ENCODE data around the gene CAND1. TPM values are rescaled to one million over a fixed set of nuclear protein-coding genes. Genes with fewer than 3 reads are reported as not detected.

The CAND1 gene
- total RNA-seq, 1 experiment from 2014 or later, result 155 TPM

- Histone ChIP-seq H3K79me2 (ENCODE audit: insufficient read depth, low read length) (no peaks in the 10 kb centered on the region), H3K4me1 (ENCODE audit: control insufficient read depth in 1 of 2, insufficient read depth in 2 of 2, low read length in 2 of 2) (no peaks in the 10 kb centered on the region), H3K9me2 (ENCODE audit: insufficient read depth) (no peaks in the 10 kb centered on the region), H3K36me3 (ENCODE audit: control insufficient read depth in 1 of 2, insufficient read depth in 2 of 2, low read length in 2 of 2) (no peaks in the 10 kb centered on the region), H3K4me3 (replicated peaks in 1 of 2; ENCODE audit: low read depth in 1 of 2, low read length in 2 of 2) (no peak overlapping the region), H3K9ac (ENCODE audit: low read length) (no peak overlapping the region), H3K4me2 (ENCODE audit: low read length) (no peak overlapping the region), H2AFZ (ENCODE audit: low read depth, low read length, poor library complexity, severe bottlenecking) (no peak overlapping the region), H3K9me3 (ENCODE audit: control insufficient read depth in 1 of 2, insufficient read depth in 1 of 2, low read depth in 1 of 2, low read length in 2 of 2) (no peaks in the 10 kb centered on the region), H3K27ac (ENCODE audit: low read depth, low read length) (no peak overlapping the region), H3K27me3 (ENCODE audit: insufficient read depth, low read length) (no peaks in the 10 kb centered on the region), H4K20me1 (ENCODE audit: insufficient read depth) (no peaks in the 10 kb centered on the region)
- BruUV-seq (replicated peaks), result no TSS peak
- ChIA-PET POLR2A (no interaction called here), CTCF (interaction anchor here (2.6 kb wide), 1 partner anchor 585 kb away, joined by 32 read pairs; no protein-coding TSS in a partner anchor), RAD21 (ENCODE audit: low non-redundant PET in 1 of 2, low total read pairs in 2 of 2, uncharacterized antibody in 2 of 2, unreplicated experiment in 2 of 2) (no interaction called here)
- ATAC-seq (no peak), DNase-seq (ENCODE audit: low read depth, low spot score) (no peak)
- no peak for TF ChIP-seq SRF (IDR thresholded peaks at IDR 0.05; ENCODE audit: low read depth)
- TF ChIP-seq EZH2phosphoT487 (IDR thresholded peaks at IDR 0.05; ENCODE audit: borderline replicate concordance), result no peak
- TF ChIP-seq, protein P1, sequence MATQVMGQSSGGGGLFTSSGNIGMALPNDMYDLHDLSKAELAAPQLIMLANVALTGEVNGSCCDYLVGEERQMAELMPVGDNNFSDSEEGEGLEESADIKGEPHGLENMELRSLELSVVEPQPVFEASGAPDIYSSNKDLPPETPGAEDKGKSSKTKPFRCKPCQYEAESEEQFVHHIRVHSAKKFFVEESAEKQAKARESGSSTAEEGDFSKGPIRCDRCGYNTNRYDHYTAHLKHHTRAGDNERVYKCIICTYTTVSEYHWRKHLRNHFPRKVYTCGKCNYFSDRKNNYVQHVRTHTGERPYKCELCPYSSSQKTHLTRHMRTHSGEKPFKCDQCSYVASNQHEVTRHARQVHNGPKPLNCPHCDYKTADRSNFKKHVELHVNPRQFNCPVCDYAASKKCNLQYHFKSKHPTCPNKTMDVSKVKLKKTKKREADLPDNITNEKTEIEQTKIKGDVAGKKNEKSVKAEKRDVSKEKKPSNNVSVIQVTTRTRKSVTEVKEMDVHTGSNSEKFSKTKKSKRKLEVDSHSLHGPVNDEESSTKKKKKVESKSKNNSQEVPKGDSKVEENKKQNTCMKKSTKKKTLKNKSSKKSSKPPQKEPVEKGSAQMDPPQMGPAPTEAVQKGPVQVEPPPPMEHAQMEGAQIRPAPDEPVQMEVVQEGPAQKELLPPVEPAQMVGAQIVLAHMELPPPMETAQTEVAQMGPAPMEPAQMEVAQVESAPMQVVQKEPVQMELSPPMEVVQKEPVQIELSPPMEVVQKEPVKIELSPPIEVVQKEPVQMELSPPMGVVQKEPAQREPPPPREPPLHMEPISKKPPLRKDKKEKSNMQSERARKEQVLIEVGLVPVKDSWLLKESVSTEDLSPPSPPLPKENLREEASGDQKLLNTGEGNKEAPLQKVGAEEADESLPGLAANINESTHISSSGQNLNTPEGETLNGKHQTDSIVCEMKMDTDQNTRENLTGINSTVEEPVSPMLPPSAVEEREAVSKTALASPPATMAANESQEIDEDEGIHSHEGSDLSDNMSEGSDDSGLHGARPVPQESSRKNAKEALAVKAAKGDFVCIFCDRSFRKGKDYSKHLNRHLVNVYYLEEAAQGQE (IDR thresholded peaks at IDR 0.05; ENCODE audit: low read depth), result no peak
- intact Hi-C loops (cut with micrococcal nuclease), result loop anchor here (2.0 kb wide), 4 partner anchors 83 to 959 kb away; no protein-coding TSS in a partner anchor
These were observed 88.4 kb downstream of the CAND1 start for GRCh38 chr12:67357376-67358125.

DNA sequence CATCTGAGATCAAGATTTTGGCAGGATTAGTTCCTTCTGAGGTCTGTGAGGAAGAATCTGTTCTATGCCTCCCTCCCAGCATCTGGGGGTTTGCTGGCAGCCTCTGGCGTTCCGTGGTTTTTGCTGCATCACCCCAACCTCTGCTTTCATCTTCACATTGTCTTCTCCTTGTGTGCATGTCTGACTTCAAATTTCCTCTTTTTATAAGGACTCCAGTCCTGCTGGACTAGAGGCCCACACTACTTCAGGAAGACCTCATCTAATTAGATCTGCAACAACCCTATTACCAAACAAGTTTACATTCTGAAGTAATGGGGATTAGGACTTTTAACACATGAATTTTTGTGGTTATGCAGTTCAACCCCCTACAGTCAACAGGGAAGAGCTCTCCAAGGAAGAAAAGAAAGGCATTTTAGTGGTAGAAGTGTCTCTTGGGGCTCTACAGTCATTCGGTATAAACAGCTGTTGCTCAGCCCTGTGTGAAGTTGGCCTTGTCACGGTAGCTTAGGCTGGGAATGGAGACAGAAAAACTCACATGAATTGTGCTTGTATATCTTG is 89.7 kb downstream of the CAND1 start:
- H3K27me3 ChIP-seq (ENCODE audit: insufficient read depth, low read length), result no peaks in the 10 kb centered on the region
- no peaks in the 10 kb centered on the region for H4K20me1 ChIP-seq (ENCODE audit: insufficient read depth)
- BruUV-seq (replicated peaks), result no TSS peak
- H3K9me3 ChIP-seq (ENCODE audit: control insufficient read depth in 1 of 2, insufficient read depth in 1 of 2, low read depth in 1 of 2, low read length in 2 of 2), result no peaks in the 10 kb centered on the region
- H3K9ac ChIP-seq (ENCODE audit: low read length), result no peak overlapping the region
- ChIA-PET POLR2A (no interaction called here), CTCF (interaction anchor here (1.1 kb wide), 1 partner anchor 584 kb away, joined by 3 read pairs; no protein-coding TSS in a partner anchor), RAD21 (ENCODE audit: low non-redundant PET in 1 of 2, low total read pairs in 2 of 2, uncharacterized antibody in 2 of 2, unreplicated experiment in 2 of 2) (no interaction called here)
- no peak overlapping the region for H3K4me2 ChIP-seq (ENCODE audit: low read length)
- intact Hi-C loops (cut with micrococcal nuclease), result no loop called here
- DNase-seq (ENCODE audit: low read depth, low spot score) (no peak), ATAC-seq (no peak)
- H3K4me1 ChIP-seq (ENCODE audit: control insufficient read depth in 1 of 2, insufficient read depth in 2 of 2, low read length in 2 of 2), result no peaks in the 10 kb centered on the region
- H2AFZ ChIP-seq (ENCODE audit: low read depth, low read length, poor library complexity, severe bottlenecking), result no peak overlapping the region
- no peak overlapping the region for H3K27ac ChIP-seq (ENCODE audit: low read depth, low read length)
- no peaks in the 10 kb centered on the region for H3K9me2 ChIP-seq (ENCODE audit: insufficient read depth)
- H3K4me3 ChIP-seq (replicated peaks in 1 of 2; ENCODE audit: low read depth in 1 of 2, low read length in 2 of 2), result no peak overlapping the region
- no peaks in the 10 kb centered on the region for H3K79me2 ChIP-seq (ENCODE audit: insufficient read depth, low read length)
- H3K36me3 ChIP-seq (ENCODE audit: control insufficient read depth in 1 of 2, insufficient read depth in 2 of 2, low read length in 2 of 2), result no peaks in the 10 kb centered on the region
- TF ChIP-seq JUND (IDR thresholded peaks at IDR 0.05) (no peak), ELF1 (IDR thresholded peaks at IDR 0.05; ENCODE audit: borderline replicate concordance, low read depth) (no peak), FOSL1 (IDR thresholded peaks at IDR 0.05; ENCODE audit: low read depth) (no peak), ZNF274 (IDR thresholded peaks at IDR 0.05; ENCODE audit: low read depth, low read length) (no peak)
- TF ChIP-seq, protein P2, sequence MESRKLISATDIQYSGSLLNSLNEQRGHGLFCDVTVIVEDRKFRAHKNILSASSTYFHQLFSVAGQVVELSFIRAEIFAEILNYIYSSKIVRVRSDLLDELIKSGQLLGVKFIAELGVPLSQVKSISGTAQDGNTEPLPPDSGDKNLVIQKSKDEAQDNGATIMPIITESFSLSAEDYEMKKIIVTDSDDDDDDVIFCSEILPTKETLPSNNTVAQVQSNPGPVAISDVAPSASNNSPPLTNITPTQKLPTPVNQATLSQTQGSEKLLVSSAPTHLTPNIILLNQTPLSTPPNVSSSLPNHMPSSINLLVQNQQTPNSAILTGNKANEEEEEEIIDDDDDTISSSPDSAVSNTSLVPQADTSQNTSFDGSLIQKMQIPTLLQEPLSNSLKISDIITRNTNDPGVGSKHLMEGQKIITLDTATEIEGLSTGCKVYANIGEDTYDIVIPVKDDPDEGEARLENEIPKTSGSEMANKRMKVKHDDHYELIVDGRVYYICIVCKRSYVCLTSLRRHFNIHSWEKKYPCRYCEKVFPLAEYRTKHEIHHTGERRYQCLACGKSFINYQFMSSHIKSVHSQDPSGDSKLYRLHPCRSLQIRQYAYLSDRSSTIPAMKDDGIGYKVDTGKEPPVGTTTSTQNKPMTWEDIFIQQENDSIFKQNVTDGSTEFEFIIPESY (IDR thresholded peaks at IDR 0.05; ENCODE audit: extremely low read depth, insufficient replicate concordance, low read length), result no peak
- TF ChIP-seq, protein P3, sequence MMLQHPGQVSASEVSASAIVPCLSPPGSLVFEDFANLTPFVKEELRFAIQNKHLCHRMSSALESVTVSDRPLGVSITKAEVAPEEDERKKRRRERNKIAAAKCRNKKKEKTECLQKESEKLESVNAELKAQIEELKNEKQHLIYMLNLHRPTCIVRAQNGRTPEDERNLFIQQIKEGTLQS (IDR thresholded peaks at IDR 0.05), result no peak
- TF ChIP-seq, protein P4, sequence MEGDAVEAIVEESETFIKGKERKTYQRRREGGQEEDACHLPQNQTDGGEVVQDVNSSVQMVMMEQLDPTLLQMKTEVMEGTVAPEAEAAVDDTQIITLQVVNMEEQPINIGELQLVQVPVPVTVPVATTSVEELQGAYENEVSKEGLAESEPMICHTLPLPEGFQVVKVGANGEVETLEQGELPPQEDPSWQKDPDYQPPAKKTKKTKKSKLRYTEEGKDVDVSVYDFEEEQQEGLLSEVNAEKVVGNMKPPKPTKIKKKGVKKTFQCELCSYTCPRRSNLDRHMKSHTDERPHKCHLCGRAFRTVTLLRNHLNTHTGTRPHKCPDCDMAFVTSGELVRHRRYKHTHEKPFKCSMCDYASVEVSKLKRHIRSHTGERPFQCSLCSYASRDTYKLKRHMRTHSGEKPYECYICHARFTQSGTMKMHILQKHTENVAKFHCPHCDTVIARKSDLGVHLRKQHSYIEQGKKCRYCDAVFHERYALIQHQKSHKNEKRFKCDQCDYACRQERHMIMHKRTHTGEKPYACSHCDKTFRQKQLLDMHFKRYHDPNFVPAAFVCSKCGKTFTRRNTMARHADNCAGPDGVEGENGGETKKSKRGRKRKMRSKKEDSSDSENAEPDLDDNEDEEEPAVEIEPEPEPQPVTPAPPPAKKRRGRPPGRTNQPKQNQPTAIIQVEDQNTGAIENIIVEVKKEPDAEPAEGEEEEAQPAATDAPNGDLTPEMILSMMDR (IDR thresholded peaks at IDR 0.05 in 2 of 3, conservative IDR thresholded peaks at IDR 0.05 in 1 of 3; ENCODE audit: borderline replicate concordance in 1 of 3, insufficient read depth in 1 of 3, low read depth in 2 of 3, low read length in 2 of 3), result no peak
